K562 (cell line): ENCODE data around the gene SOCS2. TPM values are rescaled to one million over a fixed set of nuclear protein-coding genes. Genes with fewer than 3 reads are reported as not detected.

Source experiments
- ATAC-seq: fragments of 200-7000 bp; cut with Tn5 transposase; 3 replicates; pipeline ENCODE4 v1.9.1; 2020; ENCODE audit warnings: moderate library complexity
- BruUV-seq: library from RNA; stranded (reverse); fragments of 400-500 nt; replicated peaks from 2 replicates; lab custom pipeline; 2021; lab: Mats Ljungman, UMichigan
- CTCF ChIA-PET: fragments of 300-600 bp; formaldehyde crosslinking; extraction: SDS; loops from one replicate; lab custom pipeline; 2021; ENCODE audit warnings: low intra/inter-chr PET ratio; lab: Yijun Ruan, JAX
- POLR2A ChIA-PET: fragments of 300-600, 350-650 bp; sonication (Branson Sonifier 250); formaldehyde crosslinking; extraction: SDS; loops from one replicate; lab custom pipeline; 2021; ENCODE audit warnings: antibody characterized with exemption, inconsistent platforms; lab: Yijun Ruan, JAX
- DNase-seq, 4 experiments: peaks; one replicate each; pipeline versions ENCODE4 v3.0.0 to v3.0.0-alpha.2; 2011 to 2018; ENCODE audit warnings: low spot score in 3 of 4, mixed read lengths in 3 of 4; ENCODE audit errors: extremely low read depth in 1 of 4
- FAIRE-seq: peaks from 2 replicates; lab custom pipeline; 2011; peaks lifted over from hg19 to GRCh38; lab: Jason Lieb, UNC
- H2AFZ ChIP-seq: 2 replicates; pipeline ENCODE4 v1.6.0; 2011; ENCODE audit warnings: low read depth, low read length, control low read depth, inconsistent platforms
- H3K27ac ChIP-seq: fragments of 200-600 bp; 3 replicates; pipeline ENCODE4 v1.8.0; 2011; ENCODE audit warnings: low read depth, mild to moderate bottlenecking, control low read depth, inconsistent platforms, low read length, moderate library complexity, mixed read lengths; ENCODE audit errors: extremely low read depth
- H3K27me3 ChIP-seq, 2 experiments: fragments of 300-600 bp in 1 of 2; 2 replicates in 1 of 2; 3 replicates in 1 of 2; pipeline versions ENCODE4 v1.6.0 to v1.8.0; 2011; ENCODE audit warnings: inconsistent platforms in 2 of 2, low read length in 2 of 2, mild to moderate bottlenecking in 1 of 2, mixed read lengths in 1 of 2, moderate library complexity in 1 of 2; ENCODE audit not compliant: control insufficient read depth in 2 of 2, insufficient read depth in 2 of 2
- H3K36me3 ChIP-seq: fragments of 300-600 bp; 3 replicates; pipeline ENCODE4 v1.8.0; 2011; ENCODE audit warnings: mild to moderate bottlenecking, low read length, inconsistent platforms; ENCODE audit not compliant: control insufficient read depth, insufficient read depth
- H3K4me1 ChIP-seq, 2 experiments: fragments of 200-600 bp in 1 of 2; replicated peaks in 1 of 2; 2 replicates in 1 of 2; 3 replicates in 1 of 2; pipeline versions ENCODE4 v1.5.1 to v1.8.0; 2011; ENCODE audit warnings: inconsistent platforms in 2 of 2, low read length in 2 of 2, mild to moderate bottlenecking in 1 of 2, mixed read lengths in 1 of 2, moderate library complexity in 1 of 2; ENCODE audit not compliant: control insufficient read depth in 2 of 2, insufficient read depth in 2 of 2
- H3K4me2 ChIP-seq: 2 replicates; pipeline ENCODE4 v1.6.1; 2011; ENCODE audit warnings: low read length, control low read depth, inconsistent platforms, mixed read lengths; ENCODE audit not compliant: insufficient read depth
- H3K4me3 ChIP-seq: fragments of 200-600 bp; sonication (generic), shearing (Covaris generic); 2 replicates; pipeline ENCODE4 v1.5.1; 2016; ENCODE audit warnings: control low read depth, inconsistent platforms
- H3K79me2 ChIP-seq: fragments of 200-600 bp; 3 replicates; pipeline ENCODE4 v1.8.0; 2011; ENCODE audit warnings: low read length, inconsistent platforms; ENCODE audit not compliant: control insufficient read depth, insufficient read depth
- H3K9ac ChIP-seq, 2 experiments: 2 replicates each; pipeline versions ENCODE4 v1.6.0 to v1.6.1; 2011; ENCODE audit warnings: low read depth in 2 of 2, low read length in 2 of 2, control low read depth in 1 of 2, inconsistent platforms in 1 of 2, mild to moderate bottlenecking in 1 of 2, mixed read lengths in 1 of 2; ENCODE audit not compliant: insufficient read depth in 1 of 2
- H3K9me1 ChIP-seq: one replicate; pipeline ENCODE4 v1.6.0; 2011; ENCODE audit warnings: inconsistent platforms, mild to moderate bottlenecking, low read length, moderate library complexity; ENCODE audit not compliant: control insufficient read depth, insufficient read depth
- H3K9me3 ChIP-seq: replicated peaks from 2 replicates; pipeline ENCODE4 v1.5.1; 2011; ENCODE audit warnings: low read depth, low read length, inconsistent platforms; ENCODE audit not compliant: control insufficient read depth, insufficient read depth
- H4K20me1 ChIP-seq: replicated peaks from 2 replicates; pipeline ENCODE4 v1.6.1; 2011; ENCODE audit warnings: low read length, inconsistent platforms, mixed read lengths; ENCODE audit not compliant: control insufficient read depth, insufficient read depth
- ATF1 ChIP-seq, 2 experiments: fragments of 450-650 bp in 1 of 2; IDR thresholded peaks; 2 replicates each; pipeline ENCODE4 v1.6.1; 2016; ENCODE audit warnings: missing compliant biosample characterization in 1 of 2, missing genetic modification characterization in 1 of 2
- CHD1 ChIP-seq: fragments of 200-600 bp; sonication (generic); IDR thresholded peaks from one replicate; pipeline ENCODE4 v1.6.1; 2012; ENCODE audit warnings: mild to moderate bottlenecking, moderate library complexity, low read length, inconsistent platforms
- CREB1 ChIP-seq, 2 experiments: sonication (generic) in 1 of 2; formaldehyde crosslinking in 1 of 2; IDR thresholded peaks; 2 replicates each; pipeline versions ENCODE4 v1.6.1 to v1.8.0; 2012 to 2022; ENCODE audit warnings: inconsistent platforms in 1 of 2, mild to moderate bottlenecking in 1 of 2, missing genetic modification reagents in 1 of 2, moderate library complexity in 1 of 2
- CREM ChIP-seq: IDR thresholded peaks from 2 replicates; pipeline ENCODE4 v1.6.1; 2014; ENCODE audit warnings: antibody characterized with exemption, low read depth
- GABPA ChIP-seq: fragments of 200-800 bp; sonication (Bioruptor generic); conservative IDR thresholded peaks from 2 replicates; pipeline ENCODE4 v1.6.1; 2016; ENCODE audit warnings: low read depth, missing genetic modification characterization, missing compliant biosample characterization
- TEAD1 ChIP-seq, 2 experiments: fragments of 450-650 bp in 1 of 2; sonication (generic) in 1 of 2; formaldehyde crosslinking; IDR thresholded peaks; 2 replicates each; pipeline versions ENCODE4 v1.4.0 to v1.8.0; 2020 to 2022; ENCODE audit warnings: mild to moderate bottlenecking in 2 of 2, missing genetic modification reagents in 1 of 2
- ZBTB12 ChIP-seq: fragments of 250-450 bp; sonication (Bioruptor Pico); IDR thresholded peaks from 2 replicates; pipeline ENCODE4 v1.4.0; 2020
- ZBTB33 ChIP-seq: sonication (generic); formaldehyde crosslinking; IDR thresholded peaks from 2 replicates; pipeline ENCODE4 v1.8.1; 2023; ENCODE audit warnings: mild to moderate bottlenecking, missing genetic modification reagents
- ZNF143 ChIP-seq: sonication (generic); formaldehyde crosslinking; IDR thresholded peaks from 2 replicates; pipeline ENCODE4 v1.9.0; 2022; ENCODE audit warnings: mild to moderate bottlenecking, missing genetic modification reagents
- ZNF384 ChIP-seq: IDR thresholded peaks from 2 replicates; pipeline ENCODE4 v1.6.1; 2012; ENCODE audit warnings: low read depth, low read length, improper control_type of control experiment
- ZNF407 ChIP-seq: fragments of 450-650 bp; IDR thresholded peaks from 2 replicates; pipeline ENCODE4 v1.6.1; 2016; ENCODE audit warnings: low read depth
- WGBS: fragments of 100-300 bp; shearing (Covaris generic); methylation state at CpG from one replicate; pipeline ENCODE4 v1.1.6; 2016; ENCODE audit warnings: low coverage, mixed read lengths; ENCODE audit not compliant: insufficient coverage; ENCODE audit errors: missing lambda C conversion rate; 5-methylcytosine and 5-hydroxymethylcytosine counted together
- in situ Hi-C: fragments of 300-500 bp; cut with MboI; formaldehyde crosslinking; loops from 4 replicates; pipeline ENCODE4 v1.15.0; 2018; ENCODE audit warnings: inconsistent platforms, mixed read lengths
- intact Hi-C: fragments of 100-400 bp; cut with micrococcal nuclease; formaldehyde crosslinking; loops from 2 replicates; pipeline ENCODE4 v1.14.2; 2022
- polyA plus RNA-seq, 8 experiments: library from polyadenylated mRNA; depleted of rRNA in 4 of 8; stranded (reverse) in 5 of 8; unstranded in 3 of 8; fragments of >200 nt; fragmentation: Nextera tagmentation in 2 of 8; fragmentation: Illumina TruSeq in 1 of 8; extraction: Ambion mirVana in 2 of 8; extraction: Trizol in 1 of 8; gene quantifications; 2 replicates each; pipeline versions ENCODE4 v1.2.1 to v1.2.3, GENCODE V29; 2011 to 2014; ENCODE audit warnings: inconsistent platforms in 1 of 8, missing spikeins in 1 of 8
- total RNA-seq, 7 experiments: library from RNA; depleted of rRNA in 6 of 7; stranded (reverse); fragments of >200 nt in 6 of 7; fragmentation: Illumina TruSeq in 2 of 7; extraction: Trizol in 2 of 7; gene quantifications; 2 replicates each; pipeline versions ENCODE4 v1.2.1 to v1.2.3, GENCODE V29; 2011 to 2021; ENCODE audit warnings: low replicate concordance in 1 of 7

Gene SOCS2
- total and polyA plus RNA-seq, 9 of the 15 experiments (the other 6 are each of a cell fraction or from before 2014, with no cell fraction given), result 37.0 to 162 (median 98.7) TPM

- in situ Hi-C loops, result loop anchor here (25.0 kb wide), 1 partner anchor 1007 kb away; no protein-coding TSS in a partner anchor
- H3K9me3 ChIP-seq, result no peaks in the 10 kb centered on the region
- no peak overlapping the region for H3K4me2 ChIP-seq
- no peaks in the 10 kb centered on the region for H3K79me2 ChIP-seq
- no TSS peak for BruUV-seq
- no peaks in the 10 kb centered on the region for H3K27me3 ChIP-seq
- no peak overlapping the region for H3K4me3 ChIP-seq
- FAIRE-seq, result no peak
- no peaks in the 10 kb centered on the region for H3K9me1 ChIP-seq
- peak overlapping the region; percentile 17; the same call in 1 of the 2 replicates for H2AFZ ChIP-seq
- CTCF ChIA-PET, result no interaction called here
- POLR2A ChIA-PET, result interaction anchor here (1.4 kb wide), 1 partner anchor 13 kb away, joined by 4 read pairs; no protein-coding TSS in a partner anchor
- no peak for ATAC-seq
- WGBS, result 34% methylated on average over 5 of the region's 5 CpGs
- no peak overlapping the region for H3K27ac ChIP-seq
- DNase-seq, result no peak
- no peak overlapping the region for H3K9ac ChIP-seq
- intact Hi-C loops, result no loop called here
- H3K36me3 ChIP-seq, result no peaks in the 10 kb centered on the region
- H4K20me1 ChIP-seq, result no peaks in the 10 kb centered on the region
- peaks cover 0 to 6% of the 10 kb centered on the region in 2 experiments; a peak in 2 of 5 replicates for H3K4me1 ChIP-seq
- TF ChIP-seq ZNF143 (no peak), CREM (peak; percentile 73), GABPA (tag) (peak; percentile 53), CHD1 (no peak), ZNF384 (peak; percentile 56), ZBTB33 (CRISPR knock-in tag) (no peak), TEAD1 (CRISPR knock-in tag; IDR thresholded peaks at IDR 0.05) (no peak), CREB1 (IDR thresholded peaks at IDR 0.05) (no peak), CREB1 (CRISPR knock-in tag; IDR thresholded peaks at IDR 0.05) (0 out of 2 replicates have a peak, but pooled peaks have one; percentile 40), ZBTB12 (CRISPR knock-in tag) (0 out of 2 replicates have a peak, but pooled peaks have one; percentile 30), ATF1 (CRISPR knock-in tag; IDR thresholded peaks at IDR 0.05) (no peak), ATF1 (tag; IDR thresholded peaks at IDR 0.05) (peak; percentile 28; the same call in 1 of the 2 replicates), ZNF407 (no peak)
Measured at GRCh38 chr12:93530358-93530757, 42.1 kb upstream of the SOCS2 start.
